HG03135 (cell line): Measurements from ENCODE around the gene ZNF236.
"Not testable (repeated sequence)": the region's sequence is repeated elsewhere in the genome, so short reads cannot be mapped to it uniquely, and the experiment has no call there.

Experiments
- ATAC-seq: cut with Tn5 transposase; IDR thresholded peaks from one replicate; pipeline ENCODE4 v1.9.1; 2021; ENCODE audit warnings: mild to moderate bottlenecking, moderate library complexity; ENCODE audit not compliant: unreplicated experiment

The ZNF236 gene

GRCh38 chr18:76941284-76941683 lies 118.9 kb downstream of the ZNF236 start:
- no peak for ATAC-seq

DNA sequence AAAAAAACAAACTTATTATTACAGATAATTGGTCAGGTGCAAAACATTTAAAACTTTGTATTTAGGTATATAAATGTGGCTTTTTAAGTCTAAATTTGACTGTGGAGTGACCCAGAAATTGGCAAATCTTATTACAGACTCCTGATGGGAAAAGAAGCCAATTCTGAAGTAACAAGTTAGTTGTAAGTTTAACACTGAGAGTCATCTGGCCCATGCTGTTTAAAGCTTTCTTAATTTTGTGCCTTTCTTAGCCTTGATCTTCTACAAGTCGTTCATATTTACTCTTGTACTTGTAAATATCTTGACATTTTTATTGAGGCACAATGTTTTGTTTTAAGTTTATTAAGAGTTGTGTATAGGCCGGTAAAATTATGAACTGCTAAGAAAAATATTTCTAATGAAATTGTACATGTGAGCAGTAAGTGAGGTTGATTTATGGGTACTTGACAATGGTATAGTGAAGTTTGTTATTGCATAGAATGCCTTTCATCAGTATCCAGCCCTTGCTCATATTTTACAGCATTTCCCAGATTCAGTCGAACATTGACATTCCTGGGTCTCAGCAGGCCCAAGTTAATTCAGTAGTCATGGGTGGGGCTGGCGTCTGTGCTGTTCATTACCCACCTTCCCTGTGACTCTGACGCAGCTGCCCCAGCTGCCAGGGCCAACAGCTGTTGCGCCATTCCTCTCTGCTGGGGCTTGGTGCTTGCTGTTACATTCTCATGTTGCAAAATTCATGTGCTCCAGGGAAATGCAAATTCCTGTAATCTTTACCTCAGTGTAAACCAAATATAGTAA lies 121.4 kb downstream of the ZNF236 start:
- ATAC-seq = no peak

DNA sequence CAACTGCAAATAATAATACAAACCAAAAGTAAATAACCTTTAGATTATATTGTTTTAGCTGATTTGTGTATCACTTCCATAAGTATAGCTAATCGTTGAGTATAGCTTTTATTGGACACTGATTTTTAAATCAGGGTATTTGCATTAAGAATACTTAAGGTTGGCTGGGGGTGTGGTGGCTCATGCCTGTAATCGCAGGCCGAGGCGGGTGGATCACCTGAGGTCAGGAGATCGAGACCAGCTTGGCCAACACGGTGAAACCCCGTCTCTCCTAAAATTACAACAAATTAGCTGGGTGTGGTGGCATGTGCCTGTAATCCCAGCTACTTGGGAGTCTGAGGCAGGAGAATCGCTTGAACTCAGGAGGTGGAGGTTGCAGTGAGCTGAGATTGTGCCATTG lies 122.0 kb downstream of the ZNF236 start:
- not testable (repeated sequence) for ATAC-seq

GRCh38 chr18:76948345-76948744 lies 126.0 kb downstream of the ZNF236 start:
- ATAC-seq = no peak

- ATAC-seq = no peak
Measured at GRCh38 chr18:76951456-76952247, 129.3 kb downstream of the ZNF236 start.

DNA sequence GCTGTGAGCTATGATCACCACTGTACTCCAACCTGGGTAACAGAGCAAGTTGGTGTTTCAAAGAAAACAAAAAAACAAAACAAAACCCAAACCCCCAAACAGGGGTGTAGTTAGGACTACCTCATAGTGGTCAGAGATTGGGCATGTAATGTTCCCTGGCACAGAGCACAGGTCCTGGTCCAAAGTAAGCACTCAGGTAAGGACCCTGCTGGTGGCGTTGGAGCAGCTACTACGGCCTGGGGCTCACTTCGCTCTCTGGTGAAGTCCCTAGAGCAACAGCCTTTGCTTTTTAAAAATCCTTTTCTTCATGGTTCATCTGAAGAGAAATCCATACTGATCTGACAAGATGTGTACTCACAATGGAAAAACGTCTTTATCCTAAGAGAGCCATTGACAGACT lies 130.4 kb downstream of the ZNF236 start:
- ATAC-seq = no peak

- ATAC-seq = no peak
Measured at GRCh38 chr18:76953156-76953555, 130.8 kb downstream of the ZNF236 start.

- no peak for ATAC-seq
Measured at GRCh38 chr18:76953583-76954233, 131.4 kb downstream of the ZNF236 start.

- ATAC-seq = no peak
Measured at GRCh38 chr18:76955524-76956170, 133.3 kb downstream of the ZNF236 start.

DNA sequence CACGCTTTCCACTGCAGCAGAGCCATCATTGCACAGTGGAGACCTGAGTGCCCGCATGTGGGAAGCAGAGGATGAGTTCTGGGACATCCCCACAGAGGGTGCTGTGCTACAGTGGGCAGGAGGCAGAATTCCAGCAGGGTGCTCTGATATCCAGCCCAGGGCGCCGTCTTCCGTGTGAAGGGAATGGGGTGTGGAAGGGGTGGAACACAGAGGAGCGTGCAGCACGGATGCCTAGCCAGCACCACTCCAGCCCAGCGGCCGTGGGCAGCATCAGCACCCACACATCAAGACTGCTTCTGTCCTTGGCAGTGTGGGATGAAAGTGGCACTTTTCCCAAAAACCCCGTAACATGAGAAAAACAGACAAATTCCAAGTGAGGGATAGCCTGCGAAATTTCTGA lies 134.3 kb downstream of the ZNF236 start:
- no peak for ATAC-seq

- no peak for ATAC-seq
Measured at GRCh38 chr18:76957384-76958355, 135.3 kb downstream of the ZNF236 start.

DNA sequence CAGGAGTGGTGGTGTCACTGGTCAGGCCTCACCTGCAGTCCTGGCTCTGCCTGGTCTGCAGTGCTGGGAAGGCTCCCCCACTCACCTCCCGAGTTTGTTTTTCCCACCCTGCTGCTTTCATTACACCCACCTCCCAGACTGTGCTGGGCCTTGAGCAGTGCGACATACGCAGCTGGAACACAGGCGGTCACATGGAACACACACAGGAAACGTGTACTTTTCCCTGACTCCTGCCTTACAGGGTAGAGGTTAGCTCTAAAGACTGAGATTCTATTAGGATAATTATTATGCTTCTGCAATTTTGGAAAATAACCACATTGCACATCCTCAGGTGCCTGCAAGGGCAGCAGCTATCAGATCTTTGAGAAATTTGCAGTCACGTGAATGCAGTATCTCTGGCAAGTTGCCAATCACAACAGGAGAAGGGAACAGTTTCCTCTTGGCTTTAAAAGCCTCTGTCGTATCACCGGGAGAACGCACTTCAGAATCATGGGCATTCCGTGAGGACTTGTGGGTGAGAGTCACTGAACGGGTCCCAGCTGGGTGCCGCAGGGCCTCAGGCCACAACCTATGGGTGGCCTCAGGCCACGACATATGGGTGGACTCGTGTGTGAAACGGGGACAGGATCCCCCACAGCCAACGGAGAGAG lies 136.5 kb downstream of the ZNF236 start:
- no peak for ATAC-seq

DNA sequence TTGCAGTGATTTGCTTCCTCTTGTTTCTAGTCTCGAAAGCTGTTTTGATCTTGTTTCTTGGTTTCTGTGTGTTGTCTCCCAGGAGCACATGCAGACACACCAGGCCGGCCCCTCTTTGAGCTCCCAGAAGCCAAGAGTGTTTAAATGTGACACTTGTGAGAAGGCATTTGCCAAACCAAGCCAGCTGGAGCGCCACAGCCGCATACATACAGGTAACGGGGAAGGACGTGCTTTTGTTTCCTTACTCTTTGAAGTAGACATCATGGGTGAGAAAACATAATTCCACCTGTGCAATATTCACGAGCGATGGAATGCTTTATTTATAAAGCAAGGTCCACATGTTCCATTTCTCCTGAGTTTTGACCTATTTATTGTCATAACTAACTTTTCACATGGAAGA lies 137.2 kb downstream of the ZNF236 start:
- no peak for ATAC-seq

GRCh38 chr18:76960528-76961035 lies 138.2 kb downstream of the ZNF236 start:
- no peak for ATAC-seq

DNA sequence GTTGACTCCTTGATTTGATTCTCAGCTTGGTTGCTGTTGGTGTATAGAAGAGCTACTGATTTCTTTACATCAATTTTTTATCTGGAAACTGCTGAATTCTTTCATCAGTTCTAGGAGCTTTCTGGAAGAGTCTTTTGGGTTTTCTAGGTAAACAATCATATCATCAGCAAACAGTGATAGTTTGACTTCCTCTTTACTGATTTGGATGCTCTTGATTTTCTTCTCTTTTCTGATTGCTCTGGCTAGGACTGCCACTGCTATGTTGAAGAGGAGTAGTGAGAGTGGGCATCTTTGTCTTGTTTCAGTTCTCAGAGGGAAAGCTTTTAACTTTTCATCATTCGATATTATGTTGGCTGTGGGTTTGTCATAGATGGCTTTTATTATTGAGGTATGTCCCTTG lies 140.5 kb downstream of the ZNF236 start:
- ATAC-seq = no peak

DNA sequence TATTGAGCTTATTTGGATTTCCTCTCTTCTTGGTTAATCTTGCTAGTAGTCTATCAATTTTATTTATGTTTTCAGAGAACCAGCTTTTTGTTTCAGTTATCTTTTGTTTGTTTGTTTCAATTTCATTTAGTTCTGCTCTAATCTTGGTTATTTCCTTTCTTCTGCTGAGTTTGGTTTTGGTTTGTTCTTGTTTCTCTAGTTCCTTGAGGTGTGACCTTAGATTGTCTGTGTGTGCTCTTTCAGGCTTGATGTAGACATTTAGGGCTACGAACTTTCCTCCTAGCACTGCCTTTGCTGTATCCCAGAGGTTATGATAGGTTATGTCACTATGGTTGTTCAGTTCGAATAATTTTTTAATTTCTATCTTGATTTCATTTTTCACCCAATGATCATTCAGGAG lies 141.6 kb downstream of the ZNF236 start:
- peak; percentile 66 for ATAC-seq

GRCh38 chr18:76965555-76966151 lies 143.3 kb downstream of the ZNF236 start:
- ATAC-seq = peak; percentile 51

- ATAC-seq = not testable (repeated sequence)
Measured at GRCh38 chr18:76967299-76967698, 144.9 kb downstream of the ZNF236 start.
